ENCODE data around the gene HOXC9.

Gene HOXC9

DNA sequence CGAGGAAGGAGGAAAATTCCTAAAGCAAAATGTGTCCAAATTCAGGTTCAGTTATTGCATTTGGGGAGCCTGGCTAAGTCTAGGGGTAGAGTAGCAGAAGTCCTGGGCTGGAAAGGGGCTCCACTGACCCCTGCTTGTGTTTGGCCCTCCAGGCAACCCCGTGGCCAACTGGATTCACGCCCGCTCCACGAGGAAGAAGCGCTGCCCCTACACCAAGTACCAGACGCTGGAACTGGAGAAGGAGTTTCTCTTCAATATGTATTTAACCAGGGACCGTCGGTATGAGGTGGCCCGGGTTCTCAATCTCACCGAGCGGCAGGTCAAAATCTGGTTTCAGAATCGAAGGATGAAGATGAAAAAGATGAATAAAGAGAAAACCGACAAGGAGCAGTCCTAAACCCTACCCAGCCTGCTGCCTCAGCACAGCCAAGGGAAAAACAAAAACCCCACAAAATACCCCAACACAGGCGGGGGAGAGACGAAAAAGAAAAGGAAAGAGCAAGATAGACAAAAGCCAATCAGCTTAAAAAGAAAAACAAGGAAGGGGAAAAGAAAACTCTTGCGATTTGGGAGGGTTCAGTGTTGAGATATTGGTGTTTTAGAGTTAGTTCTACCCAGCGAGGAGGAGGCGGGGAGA, 2.4 kb downstream of the HOXC9 start:
- Histone ChIP-seq H3K4me1 (peaks cover 3% of the 10 kb centered on the region), H3K4me2 (ENCODE audit: low read length) (no peak overlapping the region), H3K36me3 (ENCODE audit: control insufficient read depth, insufficient read depth, low read length) (no peaks in the 10 kb centered on the region), H3K9ac (no peak overlapping the region), H3K27me3 (ENCODE audit: control insufficient read depth, insufficient read depth, low read length) (peaks cover 28% of the 10 kb centered on the region), H3K27ac (no peak overlapping the region), H3K9me3 (ENCODE audit: control insufficient read depth, low read length) (no peaks in the 10 kb centered on the region), H3K4me3 (ENCODE audit: low read depth, low read length) (no peak overlapping the region), H2AFZ (no peak overlapping the region), H3K79me2 (no peaks in the 10 kb centered on the region)
- TF ChIP-seq, protein P1, sequence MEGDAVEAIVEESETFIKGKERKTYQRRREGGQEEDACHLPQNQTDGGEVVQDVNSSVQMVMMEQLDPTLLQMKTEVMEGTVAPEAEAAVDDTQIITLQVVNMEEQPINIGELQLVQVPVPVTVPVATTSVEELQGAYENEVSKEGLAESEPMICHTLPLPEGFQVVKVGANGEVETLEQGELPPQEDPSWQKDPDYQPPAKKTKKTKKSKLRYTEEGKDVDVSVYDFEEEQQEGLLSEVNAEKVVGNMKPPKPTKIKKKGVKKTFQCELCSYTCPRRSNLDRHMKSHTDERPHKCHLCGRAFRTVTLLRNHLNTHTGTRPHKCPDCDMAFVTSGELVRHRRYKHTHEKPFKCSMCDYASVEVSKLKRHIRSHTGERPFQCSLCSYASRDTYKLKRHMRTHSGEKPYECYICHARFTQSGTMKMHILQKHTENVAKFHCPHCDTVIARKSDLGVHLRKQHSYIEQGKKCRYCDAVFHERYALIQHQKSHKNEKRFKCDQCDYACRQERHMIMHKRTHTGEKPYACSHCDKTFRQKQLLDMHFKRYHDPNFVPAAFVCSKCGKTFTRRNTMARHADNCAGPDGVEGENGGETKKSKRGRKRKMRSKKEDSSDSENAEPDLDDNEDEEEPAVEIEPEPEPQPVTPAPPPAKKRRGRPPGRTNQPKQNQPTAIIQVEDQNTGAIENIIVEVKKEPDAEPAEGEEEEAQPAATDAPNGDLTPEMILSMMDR (IDR thresholded peaks at IDR 0.05): no peak

GRCh38 chr12:54002915-54003389, 3.0 kb downstream of the HOXC9 start:
- no peak overlapping the region for H3K4me3 ChIP-seq (ENCODE audit: low read depth, low read length)
- TF ChIP-seq, protein P1 (IDR thresholded peaks at IDR 0.05): no peak
- no peak overlapping the region for H3K4me2 ChIP-seq (ENCODE audit: low read length)
- no peak overlapping the region for H3K27ac ChIP-seq
- H3K9me3 ChIP-seq (ENCODE audit: control insufficient read depth, low read length): no peaks in the 10 kb centered on the region
- no peak overlapping the region for H2AFZ ChIP-seq
- no peak overlapping the region for H3K9ac ChIP-seq
- no peaks in the 10 kb centered on the region for H3K79me2 ChIP-seq
- H3K36me3 ChIP-seq (ENCODE audit: control insufficient read depth, insufficient read depth, low read length): no peaks in the 10 kb centered on the region
- peaks cover 24% of the 10 kb centered on the region for H3K27me3 ChIP-seq (ENCODE audit: control insufficient read depth, insufficient read depth, low read length)
- peaks cover 3% of the 10 kb centered on the region for H3K4me1 ChIP-seq

DNA sequence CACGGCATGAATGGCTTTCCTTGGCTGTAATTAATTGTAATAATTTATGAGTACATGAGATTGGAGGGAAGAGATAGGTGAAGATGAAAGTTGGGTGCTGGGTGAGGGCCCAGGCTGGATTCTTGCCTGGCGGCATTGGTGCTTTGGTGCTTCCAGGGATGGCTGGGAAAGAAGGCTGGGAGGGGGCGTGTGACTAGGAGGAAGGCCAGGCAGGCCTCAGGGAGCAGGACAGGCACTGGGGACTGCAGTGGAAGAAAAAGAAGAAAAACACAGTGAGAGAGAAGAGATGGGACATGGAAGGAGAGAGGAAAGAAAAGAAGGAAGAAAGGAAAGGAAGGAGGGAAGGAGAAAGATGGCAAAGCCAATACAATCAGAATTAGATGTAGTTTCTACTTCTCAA, 3.7 kb downstream of the HOXC9 start:
- Histone ChIP-seq H3K27me3 (ENCODE audit: control insufficient read depth, insufficient read depth, low read length) (peaks cover 24% of the 10 kb centered on the region), H3K27ac (no peak overlapping the region), H3K36me3 (ENCODE audit: control insufficient read depth, insufficient read depth, low read length) (no peaks in the 10 kb centered on the region), H3K4me3 (ENCODE audit: low read depth, low read length) (no peak overlapping the region), H3K4me2 (ENCODE audit: low read length) (no peak overlapping the region), H3K4me1 (peaks cover 3% of the 10 kb centered on the region), H3K79me2 (no peaks in the 10 kb centered on the region), H3K9ac (no peak overlapping the region), H2AFZ (no peak overlapping the region), H3K9me3 (ENCODE audit: control insufficient read depth, low read length) (no peaks in the 10 kb centered on the region)
- TF ChIP-seq, protein P1 (IDR thresholded peaks at IDR 0.05): no peak

GRCh38 chr12:54004063-54004840, 4.3 kb downstream of the HOXC9 start:
- Histone ChIP-seq H3K79me2 (no peaks in the 10 kb centered on the region), H2AFZ (no peak overlapping the region), H3K4me2 (ENCODE audit: low read length) (no peak overlapping the region), H3K27ac (no peak overlapping the region), H3K9ac (no peak overlapping the region), H3K9me3 (ENCODE audit: control insufficient read depth, low read length) (no peaks in the 10 kb centered on the region), H3K4me1 (peaks cover 3% of the 10 kb centered on the region), H3K4me3 (ENCODE audit: low read depth, low read length) (no peak overlapping the region), H3K27me3 (ENCODE audit: control insufficient read depth, insufficient read depth, low read length) (peaks cover 24% of the 10 kb centered on the region), H3K36me3 (ENCODE audit: control insufficient read depth, insufficient read depth, low read length) (no peaks in the 10 kb centered on the region)
- TF ChIP-seq, protein P1 (IDR thresholded peaks at IDR 0.05): no peak
